Neural progenitor cell (in vitro differentiated cells): ENCODE data around the gene MCUB. TPM values are rescaled to one million over a fixed set of nuclear protein-coding genes. Genes with fewer than 3 reads are reported as not detected.

Experiments
- DNase-seq: peaks from one replicate; pipeline ENCODE4 v3.0.0-alpha.2; 2016; ENCODE audit warnings: low spot score
- H2AFZ ChIP-seq: fragments of 200-600 bp; sonication (generic); replicated peaks from 2 replicates; pipeline ENCODE4 v1.6.1; 2016; ENCODE audit warnings: antibody characterized with exemption
- H3F3A ChIP-seq: fragments of 200-600 bp; sonication (generic); 2 replicates; pipeline ENCODE4 v1.6.1; 2016; ENCODE audit warnings: antibody characterized with exemption, low read depth
- H3K27ac ChIP-seq: fragments of 200-600 bp; sonication (generic); 2 replicates; pipeline ENCODE4 v1.5.1; 2016; ENCODE audit warnings: mild to moderate bottlenecking
- H3K27me3 ChIP-seq: fragments of 200-600 bp; sonication (generic); 2 replicates; pipeline ENCODE4 v1.6.1; 2016; ENCODE audit warnings: mild to moderate bottlenecking, moderate library complexity
- H3K36me3 ChIP-seq: fragments of 200-600 bp; sonication (generic); 2 replicates; pipeline ENCODE4 v1.5.1; 2016
- H3K4me1 ChIP-seq: fragments of 200-600 bp; sonication (generic); 2 replicates; pipeline ENCODE4 v1.6.1; 2016; ENCODE audit warnings: mixed run types
- H3K4me2 ChIP-seq: fragments of 200-600 bp; sonication (generic); 2 replicates; pipeline ENCODE4 v1.6.1; 2016
- H3K4me3 ChIP-seq: fragments of 200-600 bp; sonication (generic); 2 replicates; pipeline ENCODE4 v1.5.1; 2016
- H3K79me2 ChIP-seq: fragments of 200-600 bp; sonication (generic); 2 replicates; pipeline ENCODE4 v1.6.1; 2016; ENCODE audit warnings: low read depth
- H3K9ac ChIP-seq: fragments of 200-600 bp; sonication (generic); 2 replicates; pipeline ENCODE4 v1.6.1; 2016
- H3K9me3 ChIP-seq: fragments of 200-600 bp; sonication (generic); 2 replicates; pipeline ENCODE4 v1.5.1; 2016; ENCODE audit warnings: low read depth
- H4K20me1 ChIP-seq: fragments of 200-600 bp; sonication (generic); 2 replicates; pipeline ENCODE4 v1.6.1; 2016; ENCODE audit warnings: low read depth
- H3K27ac Mint-ChIP-seq: 3 replicates; pipeline ENCODE4 v1.8.0; 2021; ENCODE audit warnings: mixed read lengths
- H3K27me3 Mint-ChIP-seq: 2 replicates; pipeline ENCODE4 v1.8.0; 2022; ENCODE audit warnings: low read depth, mild to moderate bottlenecking, inconsistent platforms, moderate library complexity, mixed read lengths; ENCODE audit not compliant: insufficient read depth
- H3K36me3 Mint-ChIP-seq: 3 replicates; pipeline ENCODE4 v1.8.0; 2021; ENCODE audit warnings: mixed read lengths
- H3K4me1 Mint-ChIP-seq: 3 replicates; pipeline ENCODE4 v1.8.0; 2021; ENCODE audit warnings: mixed read lengths
- H3K4me3 Mint-ChIP-seq: 3 replicates; pipeline ENCODE4 v1.8.0; 2021; ENCODE audit warnings: mild to moderate bottlenecking, moderate library complexity, mixed read lengths
- H3K9me3 Mint-ChIP-seq: 3 replicates; pipeline ENCODE4 v1.8.0; 2020; ENCODE audit warnings: mixed read lengths
- EZH2 ChIP-seq: fragments of 200-600 bp; sonication (generic); IDR thresholded peaks from 2 replicates; pipeline ENCODE4 v1.6.1; 2017; ENCODE audit warnings: antibody characterized with exemption, mild to moderate bottlenecking, moderate library complexity
- EZH2phosphoT487 ChIP-seq: fragments of 200-600 bp; sonication (generic); IDR thresholded peaks from 2 replicates; pipeline ENCODE4 v1.6.1; 2017; ENCODE audit warnings: antibody characterized with exemption
- total RNA-seq: library from RNA; depleted of rRNA; stranded (reverse); fragments of >200 nt; gene quantifications from 2 replicates; pipeline ENCODE4 v1.2.3, GENCODE V29; 2015; ENCODE audit warnings: low replicate concordance
- TF ChIP-seq, protein P1 (sequence below): fragments of 200-600 bp; sonication (generic); IDR thresholded peaks from 2 replicates; pipeline ENCODE4 v1.5.1; 2017; ENCODE audit warnings: antibody characterized with exemption, mild to moderate bottlenecking

The MCUB gene
- total RNA-seq, 1 donor from 2014 or later: 30.5 TPM

- no peaks in the 10 kb centered on the region for H3K9me3 Mint-ChIP-seq
Measured at GRCh38 chr4:109721033-109721432, 161.0 kb downstream of the MCUB start.

DNA sequence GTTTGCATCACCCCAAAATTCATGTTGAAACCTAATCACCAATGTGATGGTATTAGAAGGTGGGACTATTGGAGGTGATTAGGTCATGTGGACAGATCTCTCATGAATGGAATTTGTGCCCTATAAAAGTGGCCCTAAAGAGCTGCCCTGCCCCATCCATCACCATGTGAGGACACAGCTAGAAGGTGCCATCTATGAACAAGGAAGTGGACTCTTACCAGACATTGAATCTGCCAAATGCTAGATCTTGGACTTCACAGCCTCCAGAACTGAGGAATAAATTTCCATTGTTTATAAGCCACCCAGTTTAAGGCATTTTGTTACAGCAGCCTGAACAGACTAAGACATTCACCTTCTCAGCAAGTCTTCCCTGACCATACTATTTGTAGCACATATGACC, 162.3 kb downstream of the MCUB start:
- no peaks in the 10 kb centered on the region for H3F3A ChIP-seq
- H3K27ac ChIP-seq: no peak overlapping the region
- H3K9me3 Mint-ChIP-seq: no peaks in the 10 kb centered on the region
- H3K27ac Mint-ChIP-seq: no peak overlapping the region
- no peak overlapping the region for H3K4me3 Mint-ChIP-seq
- H3K27me3 Mint-ChIP-seq: no peaks in the 10 kb centered on the region
- H3K36me3 ChIP-seq: no peaks in the 10 kb centered on the region
- H2AFZ ChIP-seq: no peak overlapping the region
- no peak overlapping the region for H3K4me2 ChIP-seq
- TF ChIP-seq EZH2phosphoT487: no peak
- TF ChIP-seq, protein P1, sequence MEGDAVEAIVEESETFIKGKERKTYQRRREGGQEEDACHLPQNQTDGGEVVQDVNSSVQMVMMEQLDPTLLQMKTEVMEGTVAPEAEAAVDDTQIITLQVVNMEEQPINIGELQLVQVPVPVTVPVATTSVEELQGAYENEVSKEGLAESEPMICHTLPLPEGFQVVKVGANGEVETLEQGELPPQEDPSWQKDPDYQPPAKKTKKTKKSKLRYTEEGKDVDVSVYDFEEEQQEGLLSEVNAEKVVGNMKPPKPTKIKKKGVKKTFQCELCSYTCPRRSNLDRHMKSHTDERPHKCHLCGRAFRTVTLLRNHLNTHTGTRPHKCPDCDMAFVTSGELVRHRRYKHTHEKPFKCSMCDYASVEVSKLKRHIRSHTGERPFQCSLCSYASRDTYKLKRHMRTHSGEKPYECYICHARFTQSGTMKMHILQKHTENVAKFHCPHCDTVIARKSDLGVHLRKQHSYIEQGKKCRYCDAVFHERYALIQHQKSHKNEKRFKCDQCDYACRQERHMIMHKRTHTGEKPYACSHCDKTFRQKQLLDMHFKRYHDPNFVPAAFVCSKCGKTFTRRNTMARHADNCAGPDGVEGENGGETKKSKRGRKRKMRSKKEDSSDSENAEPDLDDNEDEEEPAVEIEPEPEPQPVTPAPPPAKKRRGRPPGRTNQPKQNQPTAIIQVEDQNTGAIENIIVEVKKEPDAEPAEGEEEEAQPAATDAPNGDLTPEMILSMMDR: no peak
- TF ChIP-seq EZH2: no peak
- H3K27me3 ChIP-seq: no peaks in the 10 kb centered on the region
- no peaks in the 10 kb centered on the region for H3K4me1 Mint-ChIP-seq
- H3K4me3 ChIP-seq: no peak overlapping the region
- H3K9ac ChIP-seq: no peak overlapping the region
- H3K36me3 Mint-ChIP-seq: no peaks in the 10 kb centered on the region
- DNase-seq: no peak
- H3K9me3 ChIP-seq: no peaks in the 10 kb centered on the region
- no peaks in the 10 kb centered on the region for H4K20me1 ChIP-seq
- peaks cover 33% of the 10 kb centered on the region for H3K79me2 ChIP-seq
- H3K4me1 ChIP-seq: no peaks in the 10 kb centered on the region

More at GRCh38 chr4:109721033-109721432, 161.0 kb downstream of the MCUB start:
- H3K27ac Mint-ChIP-seq: no peak overlapping the region
- Histone ChIP-seq H3F3A (no peaks in the 10 kb centered on the region), H3K4me1 (no peaks in the 10 kb centered on the region), H3K27me3 (no peaks in the 10 kb centered on the region), H4K20me1 (no peaks in the 10 kb centered on the region), H3K9me3 (no peaks in the 10 kb centered on the region), H2AFZ (no peak overlapping the region), H3K36me3 (no peaks in the 10 kb centered on the region), H3K79me2 (peaks cover 27% of the 10 kb centered on the region), H3K27ac (no peak overlapping the region), H3K4me2 (no peak overlapping the region), H3K9ac (no peak overlapping the region), H3K4me3 (no peak overlapping the region)
- no peaks in the 10 kb centered on the region for H3K27me3 Mint-ChIP-seq
- no peaks in the 10 kb centered on the region for H3K4me1 Mint-ChIP-seq
- H3K4me3 Mint-ChIP-seq: no peak overlapping the region
- H3K36me3 Mint-ChIP-seq: peaks cover 9% of the 10 kb centered on the region
- no peak for TF ChIP-seq EZH2
- TF ChIP-seq, protein P1: no peak
- no peak for TF ChIP-seq EZH2phosphoT487
- no peak for DNase-seq

GRCh38 chr4:109723110-109723509, 163.1 kb downstream of the MCUB start:
- H3K36me3 ChIP-seq: no peaks in the 10 kb centered on the region
- H3K9me3 ChIP-seq: no peaks in the 10 kb centered on the region
- no peak overlapping the region for H2AFZ ChIP-seq
- Mint-ChIP-seq H3K9me3 (no peaks in the 10 kb centered on the region), H3K4me3 (no peak overlapping the region), H3K27ac (no peak overlapping the region), H3K4me1 (peaks cover 4% of the 10 kb centered on the region), H3K36me3 (no peaks in the 10 kb centered on the region), H3K27me3 (no peaks in the 10 kb centered on the region)
- DNase-seq: no peak
- H3K27me3 ChIP-seq: no peaks in the 10 kb centered on the region
- no peak overlapping the region for H3K9ac ChIP-seq
- H3K4me2 ChIP-seq: no peak overlapping the region
- H3K4me1 ChIP-seq: no peaks in the 10 kb centered on the region
- no peaks in the 10 kb centered on the region for H3F3A ChIP-seq
- no peak overlapping the region for H3K27ac ChIP-seq
- peaks cover 41% of the 10 kb centered on the region for H3K79me2 ChIP-seq
- TF ChIP-seq EZH2: no peak
- TF ChIP-seq, protein P1: no peak
- TF ChIP-seq EZH2phosphoT487: no peak
- no peaks in the 10 kb centered on the region for H4K20me1 ChIP-seq
- H3K4me3 ChIP-seq: no peak overlapping the region
